ENCODE data around the gene RPS27A. TPM values are rescaled to one million over a fixed set of nuclear protein-coding genes. Genes with fewer than 3 reads are reported as not detected.
"Not testable (repeated sequence)": the region's sequence is repeated elsewhere in the genome, so short reads cannot be mapped to it uniquely, and the experiment has no call there.

Gene RPS27A
- total RNA-seq, 6 donors from 2014 or later, result 191 to 894 (median 676) TPM

DNA sequence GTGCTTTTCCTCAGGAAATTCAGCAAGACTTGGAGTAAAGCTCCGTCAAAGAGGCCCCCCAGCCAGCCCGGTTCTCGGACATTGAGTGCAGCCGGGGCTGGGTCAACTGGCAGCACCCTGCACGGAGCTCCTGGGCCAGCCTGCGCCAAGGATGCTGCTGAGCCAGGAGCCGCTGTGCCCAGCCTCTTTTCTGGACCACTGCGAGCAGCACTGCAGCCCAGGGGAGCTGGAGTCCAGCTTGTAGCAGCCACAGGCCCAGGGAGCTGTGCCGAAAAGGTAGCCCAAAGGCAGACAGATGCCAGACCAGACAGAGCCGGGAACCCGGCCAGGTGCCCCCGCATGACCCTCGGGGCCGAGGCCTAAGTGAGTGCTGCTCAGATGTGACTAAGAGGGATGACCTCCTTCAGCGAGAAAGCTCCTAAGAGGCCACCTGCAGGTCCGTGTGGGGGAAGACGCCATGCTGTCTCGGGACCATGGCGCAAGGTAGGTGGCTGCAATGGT is 7.7 kb upstream of the RPS27A start:
- peaks cover 6 to 21% (median 17%) of the 10 kb centered on the region in 4 donors for H3K4me1 ChIP-seq
- no peaks in the 10 kb centered on the region for H3K36me3 ChIP-seq
- TF ChIP-seq POLR2A (IDR thresholded peaks at IDR 0.05) (no peak), POLR2AphosphoS5 (IDR thresholded peaks at IDR 0.05) (no peak), EP300 (IDR thresholded peaks at IDR 0.05) (no peak)
- TF ChIP-seq, protein P1, sequence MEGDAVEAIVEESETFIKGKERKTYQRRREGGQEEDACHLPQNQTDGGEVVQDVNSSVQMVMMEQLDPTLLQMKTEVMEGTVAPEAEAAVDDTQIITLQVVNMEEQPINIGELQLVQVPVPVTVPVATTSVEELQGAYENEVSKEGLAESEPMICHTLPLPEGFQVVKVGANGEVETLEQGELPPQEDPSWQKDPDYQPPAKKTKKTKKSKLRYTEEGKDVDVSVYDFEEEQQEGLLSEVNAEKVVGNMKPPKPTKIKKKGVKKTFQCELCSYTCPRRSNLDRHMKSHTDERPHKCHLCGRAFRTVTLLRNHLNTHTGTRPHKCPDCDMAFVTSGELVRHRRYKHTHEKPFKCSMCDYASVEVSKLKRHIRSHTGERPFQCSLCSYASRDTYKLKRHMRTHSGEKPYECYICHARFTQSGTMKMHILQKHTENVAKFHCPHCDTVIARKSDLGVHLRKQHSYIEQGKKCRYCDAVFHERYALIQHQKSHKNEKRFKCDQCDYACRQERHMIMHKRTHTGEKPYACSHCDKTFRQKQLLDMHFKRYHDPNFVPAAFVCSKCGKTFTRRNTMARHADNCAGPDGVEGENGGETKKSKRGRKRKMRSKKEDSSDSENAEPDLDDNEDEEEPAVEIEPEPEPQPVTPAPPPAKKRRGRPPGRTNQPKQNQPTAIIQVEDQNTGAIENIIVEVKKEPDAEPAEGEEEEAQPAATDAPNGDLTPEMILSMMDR (IDR thresholded peaks at IDR 0.05), result no peak
- no peak for ATAC-seq (ENCODE audit: low FRiP score in 2 of 2)
- no peak overlapping the region for H3K4me3 ChIP-seq
- H3K27me3 ChIP-seq, result no peaks in the 10 kb centered on the region
- peak in 1 of 2 donors; percentile 74 for DNase-seq
- no peaks in the 10 kb centered on the region for H3K9me3 ChIP-seq
- WGBS, 2 donors, result 79% methylated on average over 5 to 17 of the region's 19 CpGs
- H3K27ac ChIP-seq, result peak overlapping the region in 1 of 4 donors; percentile 96

- no peaks in the 10 kb centered on the region for H3K9me3 ChIP-seq
- no peak overlapping the region for H3K27ac ChIP-seq
- TF ChIP-seq, protein P1 (IDR thresholded peaks at IDR 0.05), result no peak
- TF ChIP-seq POLR2A (IDR thresholded peaks at IDR 0.05) (no peak), EP300 (IDR thresholded peaks at IDR 0.05) (no peak), POLR2AphosphoS5 (IDR thresholded peaks at IDR 0.05) (no peak)
- H3K27me3 ChIP-seq, result no peaks in the 10 kb centered on the region
- peaks cover 6 to 21% (median 17%) of the 10 kb centered on the region in 4 donors for H3K4me1 ChIP-seq
- ATAC-seq (ENCODE audit: low FRiP score in 2 of 2) (no peak), DNase-seq (peak in 1 of 2 donors; percentile 31)
- WGBS, 2 donors, result 88 to 92% methylated on average over 18 of the region's 19 CpGs
- H3K36me3 ChIP-seq, result no peaks in the 10 kb centered on the region
- no peak overlapping the region for H3K4me3 ChIP-seq
Observed at GRCh38 chr2:55225481-55226020, 6.9 kb upstream of the RPS27A start.

- TF ChIP-seq POLR2AphosphoS5 (IDR thresholded peaks at IDR 0.05) (peak; percentile 16 to 38), POLR2A (IDR thresholded peaks at IDR 0.05) (peak in 1 of 4 donors; percentile 36), EP300 (IDR thresholded peaks at IDR 0.05) (peak in 2 of 4 donors; percentile 76 to 97)
- not testable (repeated sequence) for H3K9me3 ChIP-seq; ATAC-seq (ENCODE audit: low FRiP score in 2 of 2); H3K4me3 ChIP-seq; H3K27me3 ChIP-seq; DNase-seq; H3K36me3 ChIP-seq
- WGBS, 2 donors, result 64 to 66% methylated on average over 7 of the region's 7 CpGs
- Histone ChIP-seq H3K27ac (peak overlapping the region; percentile 64 to 78 (median 76)), H3K4me1 (peaks cover 6 to 30% (median 26%) of the 10 kb centered on the region in 4 donors)
Observed at GRCh38 chr2:55227437-55228225, 4.9 kb upstream of the RPS27A start.

- Histone ChIP-seq H3K36me3 (no peaks in the 10 kb centered on the region), H3K27ac (peak overlapping the region; percentile 64 to 78 (median 76)), H3K4me1 (peaks cover 6 to 31% (median 23%) of the 10 kb centered on the region in 4 donors), H3K27me3 (no peaks in the 10 kb centered on the region), H3K4me3 (no peak overlapping the region), H3K9me3 (no peaks in the 10 kb centered on the region)
- ATAC-seq (ENCODE audit: low FRiP score in 2 of 2) (no peak), DNase-seq (no peak)
- TF ChIP-seq POLR2A (IDR thresholded peaks at IDR 0.05) (no peak), POLR2AphosphoS5 (IDR thresholded peaks at IDR 0.05) (no peak), EP300 (IDR thresholded peaks at IDR 0.05) (no peak)
- TF ChIP-seq, protein P1 (IDR thresholded peaks at IDR 0.05), result no peak
Observed at GRCh38 chr2:55228226-55228563, 4.3 kb upstream of the RPS27A start.

DNA sequence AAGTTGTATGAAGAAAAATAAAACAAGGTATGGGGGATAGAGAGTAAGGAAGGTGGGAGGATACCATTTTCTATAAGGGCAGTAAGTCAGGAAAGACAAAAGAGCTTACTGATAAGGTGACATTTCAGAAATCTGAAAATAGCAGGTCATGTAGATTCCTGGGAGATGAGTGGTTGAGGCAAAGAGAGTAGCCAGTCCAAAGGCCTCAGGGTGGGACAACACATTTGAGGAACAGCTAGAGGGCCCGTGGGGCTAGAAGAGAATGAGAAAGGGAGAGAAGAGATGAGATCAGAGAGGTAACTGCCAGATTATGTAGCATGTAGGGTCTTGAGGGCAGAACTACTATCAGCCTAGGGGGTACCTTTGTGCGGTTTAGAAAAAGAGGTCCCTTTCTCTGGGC is 3.3 kb upstream of the RPS27A start:
- DNase-seq (no peak), ATAC-seq (ENCODE audit: low FRiP score in 2 of 2) (no peak)
- TF ChIP-seq POLR2AphosphoS5 (IDR thresholded peaks at IDR 0.05), result no peak
- no peak for TF ChIP-seq EP300 (IDR thresholded peaks at IDR 0.05)
- TF ChIP-seq, protein P1 (IDR thresholded peaks at IDR 0.05), result no peak
- no peak for TF ChIP-seq POLR2A (IDR thresholded peaks at IDR 0.05)
- Histone ChIP-seq H3K9me3 (no peaks in the 10 kb centered on the region), H3K36me3 (peaks cover 0 to 8% (median 1%) of the 10 kb centered on the region in 4 donors), H3K27me3 (no peaks in the 10 kb centered on the region), H3K4me1 (peaks cover 15 to 42% (median 32%) of the 10 kb centered on the region in 4 donors), H3K27ac (peak overlapping the region in 1 of 4 donors; percentile 26), H3K4me3 (no peak overlapping the region)
- WGBS, 2 donors, result 96 to 98% methylated on average over 2 of the region's 2 CpGs
